Sigmoid colon (tissue), 7 donors: Measurements from ENCODE around the gene DGCR6L. TPM values are rescaled to one million over a fixed set of nuclear protein-coding genes. Genes with fewer than 3 reads are reported as not detected.
"Not testable (repeated sequence)": the region's sequence is repeated elsewhere in the genome, so short reads cannot be mapped to it uniquely, and the experiment has no call there.

ENCODE experiments used
- DNase-seq: peaks from one replicate; pipeline ENCODE4 v3.0.0-alpha.2; 2019
- H3K27ac ChIP-seq, 4 donors: fragments of 200-600 bp; sonication (generic); one replicate each; pipeline ENCODE4 v1.5.1; 2016 to 2019; ENCODE audit warnings: mild to moderate bottlenecking in 1 of 4
- H3K27me3 ChIP-seq, 3 donors: fragments of 200-600 bp; sonication (generic); one replicate each; pipeline ENCODE4 v1.5.1; 2019; ENCODE audit warnings: mild to moderate bottlenecking in 1 of 3
- H3K36me3 ChIP-seq, 4 donors: fragments of 200-600 bp; sonication (generic); one replicate each; pipeline ENCODE4 v1.5.1; 2016 to 2019
- H3K4me1 ChIP-seq, 4 donors: fragments of 200-600 bp; sonication (generic); one replicate each; pipeline ENCODE4 v1.5.1; 2017 to 2019
- H3K4me3 ChIP-seq, 4 donors: fragments of 200-600 bp; sonication (generic); one replicate each; pipeline ENCODE4 v1.5.1; 2017 to 2019; ENCODE audit warnings: mild to moderate bottlenecking in 2 of 4, moderate library complexity in 1 of 4
- H3K9me3 ChIP-seq, 4 donors: fragments of 200-600 bp in 3 of 4; sonication (generic) in 3 of 4; one replicate each; pipeline versions ENCODE4 v1.5.1 to v1.6.1; 2013 to 2019
- EP300 ChIP-seq, 4 donors: sonication (generic); formaldehyde crosslinking; IDR thresholded peaks; one replicate each; pipeline ENCODE4 v1.6.1; 2017; ENCODE audit warnings: antibody characterized with exemption in 4 of 4
- POLR2A ChIP-seq, 2 donors: fragments of 450-650 bp; IDR thresholded peaks; one replicate each; pipeline ENCODE4 v1.6.1; 2016; ENCODE audit warnings: antibody characterized with exemption in 2 of 2, mild to moderate bottlenecking in 2 of 2, moderate library complexity in 2 of 2
- POLR2AphosphoS5 ChIP-seq, 4 donors: sonication (generic); formaldehyde crosslinking; IDR thresholded peaks; one replicate each; pipeline ENCODE4 v1.6.1; 2017; ENCODE audit warnings: antibody characterized with exemption in 4 of 4
- WGBS, 2 donors: extraction: QIAGEN DNeasy Blood & Tissue Kit; methylation state at CpG; one replicate each; pipeline ENCODE4 v1.1.7; 2013; 5-methylcytosine and 5-hydroxymethylcytosine counted together
- intact Hi-C: fragments of 100-400 bp; cut with DNase I; formaldehyde crosslinking; loops from one replicate; pipeline ENCODE4 v1.15.1; 2023
- polyA plus RNA-seq, 3 donors: library from polyadenylated mRNA; stranded (reverse); fragments of 200-250 nt; gene quantifications; one replicate each; pipeline ENCODE4 v1.2.3, GENCODE V29; 2013
- total RNA-seq, 4 donors: library from RNA; depleted of rRNA; stranded (reverse); fragments of >200 nt; gene quantifications; one replicate each; pipeline ENCODE4 v1.1.0, GENCODE V29; 2016
- TF ChIP-seq, protein P1 (sequence below), 4 experiments: fragments of 450-650 bp in 3 of 4; fragments of 200-600 bp in 1 of 4; IDR thresholded peaks; one replicate each; pipeline ENCODE4 v1.5.1; 2016 to 2019; ENCODE audit warnings: antibody characterized with exemption in 4 of 4, mild to moderate bottlenecking in 3 of 4, moderate library complexity in 2 of 4
- donor health status: healthy with polysubstance abuse.
- donor health status: Bipolar disorder and iron deficiency.
- donor health status: healthy.

DGCR6L gene
- total and polyA plus RNA-seq, 7 donors: 38.6 to 88.6 (median 64.7) TPM

- intact Hi-C loops, H3K4me3 ChIP-seq, H3K27me3 ChIP-seq, H3K9me3 ChIP-seq, DNase-seq, H3K36me3 ChIP-seq, H3K27ac ChIP-seq, H3K4me1 ChIP-seq: not testable (repeated sequence)
- 95 to 96% methylated on average over 66 of the region's 66 CpGs for WGBS, 2 donors
These were observed 37.0 kb upstream of the DGCR6L start for GRCh38 chr22:20356906-20357305.

DNA sequence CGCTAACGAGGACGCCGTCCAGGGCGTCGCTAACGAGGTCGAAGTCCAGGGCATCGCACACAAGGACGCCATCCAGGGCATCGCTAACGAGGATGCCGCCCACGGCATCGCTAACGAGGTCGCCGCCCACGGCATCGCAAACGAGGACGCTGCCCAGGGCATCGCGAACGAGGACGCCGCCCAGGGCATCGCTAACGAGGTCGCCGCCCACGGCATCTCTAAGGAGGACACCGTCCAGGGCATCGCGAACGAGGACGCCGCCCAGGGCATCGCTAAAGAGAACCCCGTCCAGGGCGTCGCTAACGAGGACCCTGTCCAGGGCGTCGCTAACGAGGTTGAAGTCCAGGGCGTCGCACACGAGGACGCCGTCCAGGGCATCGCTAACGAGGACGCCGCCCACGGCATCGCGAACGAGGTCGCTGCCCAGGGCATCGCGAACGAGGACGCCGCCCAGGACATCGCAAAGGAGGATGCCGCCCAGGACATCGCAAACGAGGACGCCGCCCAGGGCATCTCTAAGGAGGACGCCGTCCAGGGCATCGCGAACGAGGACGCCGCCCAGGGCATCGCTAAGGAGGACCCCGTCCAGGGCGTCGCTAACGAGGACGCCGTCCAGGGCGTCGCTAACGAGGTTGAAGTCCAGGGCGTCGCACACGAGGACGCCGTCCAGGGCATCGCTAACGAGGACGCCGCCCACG is 36.2 kb upstream of the DGCR6L start:
- DNase-seq, H3K4me3 ChIP-seq, H3K36me3 ChIP-seq, intact Hi-C loops, H3K4me1 ChIP-seq, H3K27me3 ChIP-seq, H3K9me3 ChIP-seq, H3K27ac ChIP-seq: not testable (repeated sequence)
- 96% methylated on average over 95 to 98 of the region's 98 CpGs for WGBS, 2 donors

- Histone ChIP-seq H3K4me3 (no peak overlapping the region), H3K27ac (no peak overlapping the region), H3K27me3 (no peaks in the 10 kb centered on the region), H3K4me1 (no peaks in the 10 kb centered on the region), H3K9me3 (no peaks in the 10 kb centered on the region), H3K36me3 (no peaks in the 10 kb centered on the region)
- TF ChIP-seq, protein P1, sequence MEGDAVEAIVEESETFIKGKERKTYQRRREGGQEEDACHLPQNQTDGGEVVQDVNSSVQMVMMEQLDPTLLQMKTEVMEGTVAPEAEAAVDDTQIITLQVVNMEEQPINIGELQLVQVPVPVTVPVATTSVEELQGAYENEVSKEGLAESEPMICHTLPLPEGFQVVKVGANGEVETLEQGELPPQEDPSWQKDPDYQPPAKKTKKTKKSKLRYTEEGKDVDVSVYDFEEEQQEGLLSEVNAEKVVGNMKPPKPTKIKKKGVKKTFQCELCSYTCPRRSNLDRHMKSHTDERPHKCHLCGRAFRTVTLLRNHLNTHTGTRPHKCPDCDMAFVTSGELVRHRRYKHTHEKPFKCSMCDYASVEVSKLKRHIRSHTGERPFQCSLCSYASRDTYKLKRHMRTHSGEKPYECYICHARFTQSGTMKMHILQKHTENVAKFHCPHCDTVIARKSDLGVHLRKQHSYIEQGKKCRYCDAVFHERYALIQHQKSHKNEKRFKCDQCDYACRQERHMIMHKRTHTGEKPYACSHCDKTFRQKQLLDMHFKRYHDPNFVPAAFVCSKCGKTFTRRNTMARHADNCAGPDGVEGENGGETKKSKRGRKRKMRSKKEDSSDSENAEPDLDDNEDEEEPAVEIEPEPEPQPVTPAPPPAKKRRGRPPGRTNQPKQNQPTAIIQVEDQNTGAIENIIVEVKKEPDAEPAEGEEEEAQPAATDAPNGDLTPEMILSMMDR (IDR thresholded peaks at IDR 0.05): no peak
- TF ChIP-seq POLR2A (IDR thresholded peaks at IDR 0.05) (no peak), EP300 (IDR thresholded peaks at IDR 0.05) (no peak), POLR2AphosphoS5 (IDR thresholded peaks at IDR 0.05) (no peak)
- no peak for DNase-seq
- intact Hi-C loops: no loop called here
- 95% methylated on average over 81 of the region's 81 CpGs for WGBS, 2 donors
These were observed 34.5 kb upstream of the DGCR6L start for GRCh38 chr22:20354238-20354975.

DNA sequence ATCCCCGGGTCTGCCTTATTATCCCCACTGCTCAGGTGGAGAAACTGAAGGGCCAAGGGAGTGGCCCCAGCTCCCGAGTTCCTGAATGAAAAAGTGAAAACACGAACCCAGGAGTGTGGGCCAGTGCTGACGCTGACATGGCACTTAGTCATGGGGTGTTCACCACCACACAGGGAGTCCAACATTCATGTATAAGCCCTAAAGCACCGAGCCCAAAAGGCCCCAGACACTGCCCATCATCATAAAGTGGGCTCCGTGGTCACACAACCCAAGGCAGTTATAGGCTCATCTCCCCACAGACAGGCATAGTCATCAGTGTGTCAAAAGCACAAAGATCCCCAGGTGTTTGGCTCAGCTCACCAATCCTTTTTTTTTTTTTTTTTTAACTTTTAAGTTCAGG is 32.7 kb upstream of the DGCR6L start:
- DNase-seq, H3K36me3 ChIP-seq, H3K9me3 ChIP-seq, H3K27ac ChIP-seq, H3K27me3 ChIP-seq, intact Hi-C loops, H3K4me3 ChIP-seq, H3K4me1 ChIP-seq: not testable (repeated sequence)
- 64 to 79% methylated on average over 6 of the region's 6 CpGs for WGBS, 2 donors

DNA sequence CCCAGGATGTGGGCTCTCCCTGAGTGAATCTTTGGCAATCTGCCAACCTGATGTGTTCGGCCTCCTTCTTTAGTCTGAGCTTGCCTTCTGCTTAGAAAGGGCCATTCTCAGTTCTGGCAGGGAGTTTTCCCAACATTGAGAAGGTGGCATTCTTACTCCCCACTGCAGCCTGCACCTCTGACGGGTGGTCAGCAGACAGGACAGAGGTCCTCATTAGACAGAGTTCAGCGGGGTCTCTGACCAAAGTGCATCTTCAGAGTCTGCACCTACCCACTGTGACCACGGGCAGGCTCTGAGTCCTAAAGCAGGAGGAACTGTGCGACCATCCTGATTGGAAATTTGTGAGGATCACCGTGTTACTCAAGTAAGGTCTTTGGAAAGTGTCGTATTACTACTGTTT is 26.7 kb upstream of the DGCR6L start:
- H3K36me3 ChIP-seq, H3K4me3 ChIP-seq, H3K9me3 ChIP-seq, H3K27ac ChIP-seq, DNase-seq, intact Hi-C loops, H3K27me3 ChIP-seq, H3K4me1 ChIP-seq: not testable (repeated sequence)
- WGBS, 2 donors: 69 to 84% methylated on average over 4 of the region's 7 CpGs

GRCh38 chr22:20338291-20338690 is 18.4 kb upstream of the DGCR6L start:
- H3K27ac ChIP-seq, H3K36me3 ChIP-seq, H3K4me1 ChIP-seq, H3K4me3 ChIP-seq, H3K9me3 ChIP-seq, H3K27me3 ChIP-seq, DNase-seq, intact Hi-C loops: not testable (repeated sequence)
- 90 to 91% methylated on average over 2 of the region's 2 CpGs for WGBS, 2 donors

- intact Hi-C loops, H3K27ac ChIP-seq, H3K27me3 ChIP-seq, H3K4me3 ChIP-seq, H3K36me3 ChIP-seq, H3K9me3 ChIP-seq, DNase-seq, H3K4me1 ChIP-seq: not testable (repeated sequence)
- WGBS, 2 donors: 55 to 76% methylated on average over 2 of the region's 3 CpGs
These were observed 17.9 kb upstream of the DGCR6L start for GRCh38 chr22:20337807-20338206.

DNA sequence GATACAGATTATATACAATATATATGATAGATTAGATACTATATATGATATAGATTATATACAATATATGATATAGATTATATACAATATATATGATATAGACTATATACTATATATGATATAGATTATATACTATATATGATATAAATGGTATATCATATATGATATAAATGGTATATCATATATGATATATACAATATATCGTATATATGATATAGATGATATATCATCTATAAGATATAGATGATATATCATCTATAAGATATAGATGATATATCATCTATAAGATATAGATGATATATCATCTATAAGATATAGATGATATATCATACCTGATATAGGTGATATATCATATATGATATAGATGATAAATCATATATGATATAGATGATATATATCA is 16.7 kb upstream of the DGCR6L start:
- H3K27me3 ChIP-seq, H3K4me1 ChIP-seq, DNase-seq, H3K4me3 ChIP-seq, intact Hi-C loops, H3K27ac ChIP-seq, H3K36me3 ChIP-seq, H3K9me3 ChIP-seq: not testable (repeated sequence)
- 96 to 97% methylated on average over 1 of the region's 1 CpG for WGBS, 2 donors

DNA sequence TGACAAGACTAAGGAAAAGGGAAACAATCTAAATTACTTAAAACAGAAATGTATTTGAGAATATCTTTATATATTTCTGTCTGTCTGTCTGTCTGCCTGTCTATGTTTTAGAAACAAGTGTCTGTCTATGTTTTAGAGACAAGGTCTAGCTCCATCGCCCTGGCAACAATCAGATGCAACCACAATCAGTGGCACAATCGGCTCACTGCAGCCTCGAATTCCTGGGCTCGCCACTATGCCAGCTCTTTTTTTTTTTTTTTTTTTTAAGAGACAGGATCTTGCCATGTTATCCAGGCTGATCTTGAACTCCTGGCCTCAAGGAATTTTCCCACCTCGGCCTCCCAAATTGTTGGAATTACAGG is 8.7 kb upstream of the DGCR6L start:
- WGBS, 2 donors: 43 to 69% methylated on average over 5 of the region's 5 CpGs
- H3K4me1 ChIP-seq, DNase-seq, H3K4me3 ChIP-seq, H3K27me3 ChIP-seq, intact Hi-C loops, H3K27ac ChIP-seq, H3K36me3 ChIP-seq, H3K9me3 ChIP-seq: not testable (repeated sequence)

GRCh38 chr22:20325996-20326395 is 6.1 kb upstream of the DGCR6L start:
- H3K9me3 ChIP-seq, H3K36me3 ChIP-seq, intact Hi-C loops, H3K27me3 ChIP-seq, H3K4me3 ChIP-seq, DNase-seq, H3K4me1 ChIP-seq, H3K27ac ChIP-seq: not testable (repeated sequence)
- 86 to 92% methylated on average over 1 of the region's 1 CpG for WGBS, 2 donors
